HL-60 (cell line): Measurements from ENCODE around the gene MAPKAPK5.

Experiments used
- TF ChIP-seq, protein P1 (sequence below): IDR thresholded peaks from one replicate; pipeline ENCODE4 v1.5.1; 2011; ENCODE audit warnings: low read length, control low read depth, inconsistent platforms; ENCODE audit not compliant: insufficient read depth
- TF ChIP-seq, protein P2 (sequence below): IDR thresholded peaks from 2 replicates; pipeline ENCODE4 v1.6.1; 2012; ENCODE audit warnings: low read depth; ENCODE audit not compliant: insufficient replicate concordance

DNA sequence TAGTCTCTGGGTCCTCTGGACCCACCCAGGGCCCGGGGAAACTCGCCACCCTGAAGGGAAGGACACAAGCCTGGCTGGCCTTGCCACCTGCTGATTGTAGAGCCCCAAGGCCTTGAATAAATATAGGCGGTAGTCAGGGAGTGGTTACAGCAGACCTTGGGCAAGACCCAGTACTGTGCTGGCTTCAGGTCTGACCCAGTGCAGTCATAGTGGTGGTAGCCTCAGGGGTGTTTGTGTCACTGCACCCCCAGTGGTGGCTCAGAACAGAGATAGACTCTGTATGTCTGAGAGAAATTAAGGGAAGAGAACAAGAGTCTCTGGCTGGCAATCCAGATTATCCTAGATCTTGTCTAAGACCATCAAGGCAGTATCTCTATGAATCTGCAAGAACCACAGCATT, 63.5 kb downstream of the MAPKAPK5 start:
- TF ChIP-seq, protein P1, sequence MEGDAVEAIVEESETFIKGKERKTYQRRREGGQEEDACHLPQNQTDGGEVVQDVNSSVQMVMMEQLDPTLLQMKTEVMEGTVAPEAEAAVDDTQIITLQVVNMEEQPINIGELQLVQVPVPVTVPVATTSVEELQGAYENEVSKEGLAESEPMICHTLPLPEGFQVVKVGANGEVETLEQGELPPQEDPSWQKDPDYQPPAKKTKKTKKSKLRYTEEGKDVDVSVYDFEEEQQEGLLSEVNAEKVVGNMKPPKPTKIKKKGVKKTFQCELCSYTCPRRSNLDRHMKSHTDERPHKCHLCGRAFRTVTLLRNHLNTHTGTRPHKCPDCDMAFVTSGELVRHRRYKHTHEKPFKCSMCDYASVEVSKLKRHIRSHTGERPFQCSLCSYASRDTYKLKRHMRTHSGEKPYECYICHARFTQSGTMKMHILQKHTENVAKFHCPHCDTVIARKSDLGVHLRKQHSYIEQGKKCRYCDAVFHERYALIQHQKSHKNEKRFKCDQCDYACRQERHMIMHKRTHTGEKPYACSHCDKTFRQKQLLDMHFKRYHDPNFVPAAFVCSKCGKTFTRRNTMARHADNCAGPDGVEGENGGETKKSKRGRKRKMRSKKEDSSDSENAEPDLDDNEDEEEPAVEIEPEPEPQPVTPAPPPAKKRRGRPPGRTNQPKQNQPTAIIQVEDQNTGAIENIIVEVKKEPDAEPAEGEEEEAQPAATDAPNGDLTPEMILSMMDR = no peak
- TF ChIP-seq, protein P2, sequence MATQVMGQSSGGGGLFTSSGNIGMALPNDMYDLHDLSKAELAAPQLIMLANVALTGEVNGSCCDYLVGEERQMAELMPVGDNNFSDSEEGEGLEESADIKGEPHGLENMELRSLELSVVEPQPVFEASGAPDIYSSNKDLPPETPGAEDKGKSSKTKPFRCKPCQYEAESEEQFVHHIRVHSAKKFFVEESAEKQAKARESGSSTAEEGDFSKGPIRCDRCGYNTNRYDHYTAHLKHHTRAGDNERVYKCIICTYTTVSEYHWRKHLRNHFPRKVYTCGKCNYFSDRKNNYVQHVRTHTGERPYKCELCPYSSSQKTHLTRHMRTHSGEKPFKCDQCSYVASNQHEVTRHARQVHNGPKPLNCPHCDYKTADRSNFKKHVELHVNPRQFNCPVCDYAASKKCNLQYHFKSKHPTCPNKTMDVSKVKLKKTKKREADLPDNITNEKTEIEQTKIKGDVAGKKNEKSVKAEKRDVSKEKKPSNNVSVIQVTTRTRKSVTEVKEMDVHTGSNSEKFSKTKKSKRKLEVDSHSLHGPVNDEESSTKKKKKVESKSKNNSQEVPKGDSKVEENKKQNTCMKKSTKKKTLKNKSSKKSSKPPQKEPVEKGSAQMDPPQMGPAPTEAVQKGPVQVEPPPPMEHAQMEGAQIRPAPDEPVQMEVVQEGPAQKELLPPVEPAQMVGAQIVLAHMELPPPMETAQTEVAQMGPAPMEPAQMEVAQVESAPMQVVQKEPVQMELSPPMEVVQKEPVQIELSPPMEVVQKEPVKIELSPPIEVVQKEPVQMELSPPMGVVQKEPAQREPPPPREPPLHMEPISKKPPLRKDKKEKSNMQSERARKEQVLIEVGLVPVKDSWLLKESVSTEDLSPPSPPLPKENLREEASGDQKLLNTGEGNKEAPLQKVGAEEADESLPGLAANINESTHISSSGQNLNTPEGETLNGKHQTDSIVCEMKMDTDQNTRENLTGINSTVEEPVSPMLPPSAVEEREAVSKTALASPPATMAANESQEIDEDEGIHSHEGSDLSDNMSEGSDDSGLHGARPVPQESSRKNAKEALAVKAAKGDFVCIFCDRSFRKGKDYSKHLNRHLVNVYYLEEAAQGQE = no peak
